Glomerular visceral epithelial cell (primary cell): ENCODE results near the gene CCL20.
A peak's percentile ranks its signal among the peaks of the same experiment; 100 is the strongest.
"Not testable (repeated sequence)": the region's sequence is repeated elsewhere in the genome, so short reads cannot be mapped to it uniquely, and the experiment has no call there.

ENCODE experiments used
- DNase-seq: peaks from one replicate; pipeline ENCODE4 v3.0.0-alpha.2; 2016; ENCODE audit errors: extremely low spot score

Gene CCL20

GRCh38 chr2:227834423-227834822, 20.8 kb downstream of the CCL20 start:
- peak; percentile 26 for DNase-seq

- no peak for DNase-seq
These were observed 21.4 kb downstream of the CCL20 start for GRCh38 chr2:227834916-227835650.

GRCh38 chr2:227839339-227840129, 25.9 kb downstream of the CCL20 start:
- DNase-seq, result not testable (repeated sequence)

- no peak for DNase-seq
These were observed 33.2 kb downstream of the CCL20 start for GRCh38 chr2:227846831-227847230.

- no peak for DNase-seq
These were observed 34.5 kb downstream of the CCL20 start for GRCh38 chr2:227848146-227848545.

GRCh38 chr2:227848586-227848985, 34.9 kb downstream of the CCL20 start:
- peak; percentile 25 for DNase-seq

GRCh38 chr2:227849906-227850305, 36.3 kb downstream of the CCL20 start:
- DNase-seq, result peak; percentile 43

- peak; percentile 100 for DNase-seq
These were observed 39.6 kb downstream of the CCL20 start for GRCh38 chr2:227853204-227853629.

GRCh38 chr2:227853765-227854271, 40.2 kb downstream of the CCL20 start:
- DNase-seq, result peak; percentile 95

GRCh38 chr2:227855440-227855839, 41.8 kb downstream of the CCL20 start:
- DNase-seq, result no peak

GRCh38 chr2:227856697-227857096, 43.1 kb downstream of the CCL20 start:
- no peak for DNase-seq

- no peak for DNase-seq
These were observed 46.6 kb downstream of the CCL20 start for GRCh38 chr2:227860221-227860641.

GRCh38 chr2:227861011-227861410, 47.4 kb downstream of the CCL20 start:
- no peak for DNase-seq

- peak; percentile 56 for DNase-seq
These were observed 48.6 kb downstream of the CCL20 start for GRCh38 chr2:227862227-227862740.

- DNase-seq, result peak; percentile 88
These were observed 49.3 kb downstream of the CCL20 start for GRCh38 chr2:227862741-227863588.

GRCh38 chr2:227864161-227864756, 50.6 kb downstream of the CCL20 start:
- DNase-seq, result no peak

- DNase-seq, result no peak
These were observed 51.6 kb downstream of the CCL20 start for GRCh38 chr2:227865291-227865690.
